Activated CD4-positive, CD25-positive, alpha-beta regulatory T cell (primary cell): ENCODE results near the gene PHOSPHO2.

ENCODE experiments used
- DNase-seq, 4 experiments: peaks; one replicate each; lab custom pipeline; 2025; lab: John Stamatoyannopoulos, UW

The PHOSPHO2 gene

GRCh38 chr2:169716938-169717690 lies 22.8 kb downstream of the PHOSPHO2 start:
- no peak for DNase-seq

GRCh38 chr2:169717691-169718063 lies 23.4 kb downstream of the PHOSPHO2 start:
- no peak for DNase-seq

GRCh38 chr2:169718930-169719504 lies 24.7 kb downstream of the PHOSPHO2 start:
- no peak for DNase-seq

GRCh38 chr2:169721016-169721415 lies 26.7 kb downstream of the PHOSPHO2 start:
- no peak for DNase-seq

GRCh38 chr2:169727065-169727464 lies 32.8 kb downstream of the PHOSPHO2 start:
- DNase-seq: no peak

- no peak for DNase-seq
Observed at GRCh38 chr2:169729274-169729605, 35.0 kb downstream of the PHOSPHO2 start.

GRCh38 chr2:169732075-169732474 lies 37.8 kb downstream of the PHOSPHO2 start:
- no peak for DNase-seq

- DNase-seq: no peak
Observed at GRCh38 chr2:169732583-169733358, 38.5 kb downstream of the PHOSPHO2 start.

- DNase-seq: no peak
Observed at GRCh38 chr2:169734169-169734847, 40.0 kb downstream of the PHOSPHO2 start.

GRCh38 chr2:169735623-169736022 lies 41.4 kb downstream of the PHOSPHO2 start:
- no peak for DNase-seq

GRCh38 chr2:169736902-169737301 lies 42.6 kb downstream of the PHOSPHO2 start:
- no peak for DNase-seq

- DNase-seq: no peak
Observed at GRCh38 chr2:169738566-169739229, 44.4 kb downstream of the PHOSPHO2 start.

- DNase-seq: no peak
Observed at GRCh38 chr2:169739351-169739750, 45.1 kb downstream of the PHOSPHO2 start.

- no peak for DNase-seq
Observed at GRCh38 chr2:169743549-169743948, 49.3 kb downstream of the PHOSPHO2 start.

GRCh38 chr2:169746240-169746639 lies 52.0 kb downstream of the PHOSPHO2 start:
- no peak for DNase-seq

GRCh38 chr2:169748319-169748718 lies 54.0 kb downstream of the PHOSPHO2 start:
- DNase-seq: no peak
